ENCODE data around the gene CRYBA1.

- TF ChIP-seq EZH2 (IDR thresholded peaks at IDR 0.05), result no peak
- no peak for TF ChIP-seq POLR2AphosphoS5 (IDR thresholded peaks at IDR 0.05; ENCODE audit: borderline replicate concordance, low read depth, low read length)
Observed at GRCh38 chr17:29292071-29292991, 45.7 kb downstream of the CRYBA1 start.
